Measurements from ENCODE around the gene SNX20.

DNA sequence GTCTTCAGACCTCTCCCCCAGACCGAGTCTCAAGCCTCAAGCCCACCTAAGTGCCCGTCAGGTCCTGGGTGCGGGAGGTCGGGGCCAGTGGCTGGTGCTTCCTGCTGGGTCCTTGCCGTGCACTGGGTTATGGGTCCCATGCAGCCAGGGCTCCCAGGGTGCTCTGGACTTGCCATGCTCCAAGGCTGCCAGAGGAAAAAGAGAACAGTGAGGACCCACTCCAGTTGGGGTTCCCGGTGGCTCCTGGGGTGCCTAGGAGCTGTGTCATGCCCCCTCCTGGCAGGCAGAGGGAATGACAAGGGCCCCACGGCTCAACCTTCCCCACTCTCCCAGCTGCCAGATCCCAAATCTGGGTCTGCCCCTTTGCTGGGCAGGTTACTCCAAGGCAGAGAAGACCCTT is 3.8 kb downstream of the SNX20 start:
- TF ChIP-seq, protein P1, sequence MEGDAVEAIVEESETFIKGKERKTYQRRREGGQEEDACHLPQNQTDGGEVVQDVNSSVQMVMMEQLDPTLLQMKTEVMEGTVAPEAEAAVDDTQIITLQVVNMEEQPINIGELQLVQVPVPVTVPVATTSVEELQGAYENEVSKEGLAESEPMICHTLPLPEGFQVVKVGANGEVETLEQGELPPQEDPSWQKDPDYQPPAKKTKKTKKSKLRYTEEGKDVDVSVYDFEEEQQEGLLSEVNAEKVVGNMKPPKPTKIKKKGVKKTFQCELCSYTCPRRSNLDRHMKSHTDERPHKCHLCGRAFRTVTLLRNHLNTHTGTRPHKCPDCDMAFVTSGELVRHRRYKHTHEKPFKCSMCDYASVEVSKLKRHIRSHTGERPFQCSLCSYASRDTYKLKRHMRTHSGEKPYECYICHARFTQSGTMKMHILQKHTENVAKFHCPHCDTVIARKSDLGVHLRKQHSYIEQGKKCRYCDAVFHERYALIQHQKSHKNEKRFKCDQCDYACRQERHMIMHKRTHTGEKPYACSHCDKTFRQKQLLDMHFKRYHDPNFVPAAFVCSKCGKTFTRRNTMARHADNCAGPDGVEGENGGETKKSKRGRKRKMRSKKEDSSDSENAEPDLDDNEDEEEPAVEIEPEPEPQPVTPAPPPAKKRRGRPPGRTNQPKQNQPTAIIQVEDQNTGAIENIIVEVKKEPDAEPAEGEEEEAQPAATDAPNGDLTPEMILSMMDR (IDR thresholded peaks at IDR 0.05), result peak in 1 of 2 donors; percentile 35
- TF ChIP-seq POLR2AphosphoS5 (IDR thresholded peaks at IDR 0.05), result no peak

Measured in suprapubic skin (tissue), 3 donors.